ENCODE results near the gene ZBTB7C. TPM values are rescaled to one million over a fixed set of nuclear protein-coding genes. Genes with fewer than 3 reads are reported as not detected.

Gene ZBTB7C
- total RNA-seq, 1 donor from 2014 or later: 0.57 TPM

GRCh38 chr18:48058486-48058885, 350.7 kb downstream of the ZBTB7C start:
- no peaks in the 10 kb centered on the region for H3K36me3 Mint-ChIP-seq (ENCODE audit: insufficient read depth)
- no peak overlapping the region for H3K27ac Mint-ChIP-seq
- no peak for TF ChIP-seq CTCF (IDR thresholded peaks at IDR 0.05; ENCODE audit: unreplicated experiment)
- no peak for DNase-seq (ENCODE audit: low spot score, unreplicated experiment)
- H3K4me1 Mint-ChIP-seq (ENCODE audit: low read depth): peaks cover 5% of the 10 kb centered on the region
- H3K27me3 Mint-ChIP-seq: peaks cover 51% of the 10 kb centered on the region
- H3K4me3 Mint-ChIP-seq (ENCODE audit: low read depth): no peak overlapping the region
- H3K9me3 Mint-ChIP-seq (ENCODE audit: low read depth): no peaks in the 10 kb centered on the region

- H3K4me3 Mint-ChIP-seq (ENCODE audit: low read depth): no peak overlapping the region
- H3K27ac Mint-ChIP-seq: no peak overlapping the region
- peaks cover 47% of the 10 kb centered on the region for H3K27me3 Mint-ChIP-seq
- TF ChIP-seq CTCF (IDR thresholded peaks at IDR 0.05; ENCODE audit: unreplicated experiment): no peak
- no peaks in the 10 kb centered on the region for H3K9me3 Mint-ChIP-seq (ENCODE audit: low read depth)
- DNase-seq (ENCODE audit: low spot score, unreplicated experiment): no peak
- H3K4me1 Mint-ChIP-seq (ENCODE audit: low read depth): peaks cover 5% of the 10 kb centered on the region
- no peaks in the 10 kb centered on the region for H3K36me3 Mint-ChIP-seq (ENCODE audit: insufficient read depth)
Observed at GRCh38 chr18:48057018-48057417, 352.2 kb downstream of the ZBTB7C start.

GRCh38 chr18:48055351-48055750, 353.8 kb downstream of the ZBTB7C start:
- H3K9me3 Mint-ChIP-seq (ENCODE audit: low read depth): no peaks in the 10 kb centered on the region
- DNase-seq (ENCODE audit: low spot score, unreplicated experiment): no peak
- H3K4me3 Mint-ChIP-seq (ENCODE audit: low read depth): no peak overlapping the region
- H3K27ac Mint-ChIP-seq: no peak overlapping the region
- TF ChIP-seq CTCF (IDR thresholded peaks at IDR 0.05; ENCODE audit: unreplicated experiment): no peak
- H3K36me3 Mint-ChIP-seq (ENCODE audit: insufficient read depth): no peaks in the 10 kb centered on the region
- H3K4me1 Mint-ChIP-seq (ENCODE audit: low read depth): peaks cover 5% of the 10 kb centered on the region
- peaks cover 43% of the 10 kb centered on the region for H3K27me3 Mint-ChIP-seq

DNA sequence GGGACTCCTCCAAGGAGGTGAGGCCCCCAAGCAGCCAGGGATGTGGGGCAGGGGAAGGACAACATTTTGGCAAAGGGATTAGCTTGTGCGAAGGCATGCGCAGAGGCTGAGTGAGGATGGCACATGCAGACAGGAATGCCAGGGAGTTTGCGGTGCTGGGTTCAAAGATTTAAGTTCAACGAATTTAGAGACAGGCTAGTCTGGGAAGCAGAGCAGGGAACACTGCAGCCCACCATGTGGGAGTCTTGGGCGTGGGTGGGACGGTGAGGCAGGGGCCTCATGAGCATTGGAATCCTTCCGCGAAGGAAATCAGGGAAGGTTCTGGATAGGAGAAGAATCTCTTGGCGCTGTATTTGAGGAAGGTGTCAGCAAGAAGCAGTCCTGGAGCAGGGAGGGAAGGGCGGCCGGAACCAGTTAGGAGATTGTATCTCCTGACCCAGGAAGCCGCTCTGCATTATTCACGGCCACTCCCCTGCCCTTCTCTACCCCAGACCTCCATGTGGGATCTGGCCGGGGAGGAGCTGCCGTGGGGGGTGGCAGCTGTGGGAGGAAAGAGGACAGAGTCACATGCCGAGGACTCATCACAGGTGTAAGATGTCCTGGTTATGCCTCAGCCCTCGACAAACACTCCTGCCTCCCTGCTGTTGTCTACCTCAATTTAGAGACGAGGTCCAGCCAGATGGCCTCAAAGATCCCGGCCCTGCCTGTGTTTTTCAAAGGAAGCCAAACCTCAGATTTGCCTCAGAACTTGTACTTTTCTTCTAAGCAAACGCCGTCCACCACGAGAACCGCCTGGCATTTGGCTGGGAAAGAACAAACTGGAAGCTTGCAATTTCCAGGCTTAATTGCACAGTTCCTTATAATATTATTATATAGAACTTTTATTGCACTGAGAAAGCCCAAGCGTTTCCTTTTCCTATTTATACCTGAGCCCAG, 355.0 kb downstream of the ZBTB7C start:
- peaks cover 35% of the 10 kb centered on the region for H3K27me3 Mint-ChIP-seq
- H3K36me3 Mint-ChIP-seq (ENCODE audit: insufficient read depth): no peaks in the 10 kb centered on the region
- no peak for TF ChIP-seq CTCF (IDR thresholded peaks at IDR 0.05; ENCODE audit: unreplicated experiment)
- H3K27ac Mint-ChIP-seq: peak overlapping the region; percentile 26
- no peak overlapping the region for H3K4me3 Mint-ChIP-seq (ENCODE audit: low read depth)
- no peak for DNase-seq (ENCODE audit: low spot score, unreplicated experiment)
- peaks cover 2% of the 10 kb centered on the region for H3K4me1 Mint-ChIP-seq (ENCODE audit: low read depth)
- H3K9me3 Mint-ChIP-seq (ENCODE audit: low read depth): no peaks in the 10 kb centered on the region

- H3K9me3 Mint-ChIP-seq (ENCODE audit: low read depth): no peaks in the 10 kb centered on the region
- peaks cover 29% of the 10 kb centered on the region for H3K27me3 Mint-ChIP-seq
- no peak for TF ChIP-seq CTCF (IDR thresholded peaks at IDR 0.05; ENCODE audit: unreplicated experiment)
- no peaks in the 10 kb centered on the region for H3K36me3 Mint-ChIP-seq (ENCODE audit: insufficient read depth)
- no peak overlapping the region for H3K4me3 Mint-ChIP-seq (ENCODE audit: low read depth)
- H3K27ac Mint-ChIP-seq: no peak overlapping the region
- DNase-seq (ENCODE audit: low spot score, unreplicated experiment): no peak
- no peaks in the 10 kb centered on the region for H3K4me1 Mint-ChIP-seq (ENCODE audit: low read depth)
Observed at GRCh38 chr18:48052842-48053241, 356.3 kb downstream of the ZBTB7C start.

Measured in progenitor cell of endocrine pancreas (in vitro differentiated cells).